HL-60 (cell line): ENCODE measurements around the gene TIFAB.

Source experiments
- DNase-seq, 2 experiments: peaks; one replicate each; pipeline ENCODE4 v3.0.0-alpha.2; 2010 to 2020; ENCODE audit warnings: low read depth in 1 of 2, low spot score in 1 of 2
- H3K27ac ChIP-seq: fragments of 250-450 bp; sonication (Bioruptor Pico); replicated peaks from 2 replicates; pipeline ENCODE4 v1.5.1; 2020; ENCODE audit warnings: mild to moderate bottlenecking, moderate library complexity
- H3K27me3 ChIP-seq: fragments of 250-450 bp; sonication (Bioruptor Pico); 2 replicates; pipeline ENCODE4 v1.5.1; 2021; ENCODE audit warnings: mild to moderate bottlenecking, moderate library complexity; ENCODE audit not compliant: insufficient read depth, poor library complexity, severe bottlenecking
- H3K4me3 ChIP-seq: replicated peaks from 2 replicates; pipeline ENCODE4 v1.5.1; 2011; ENCODE audit warnings: mild to moderate bottlenecking, control low read depth, low read length; ENCODE audit not compliant: insufficient read depth
- CTCF ChIP-seq: IDR thresholded peaks from one replicate; pipeline ENCODE4 v1.5.1; 2011; ENCODE audit warnings: low read length, control low read depth, inconsistent platforms; ENCODE audit not compliant: insufficient read depth
- GABPA ChIP-seq: IDR thresholded peaks from 2 replicates; pipeline ENCODE4 v1.6.1; 2012; ENCODE audit warnings: low read depth
- POLR2AphosphoS5 ChIP-seq: IDR thresholded peaks from 2 replicates; pipeline ENCODE4 v1.6.1; 2012; ENCODE audit warnings: low read depth
- REST ChIP-seq: IDR thresholded peaks from 2 replicates; pipeline ENCODE4 v1.6.1; 2012; ENCODE audit warnings: low read depth; ENCODE audit not compliant: insufficient replicate concordance
- SPI1 ChIP-seq: IDR thresholded peaks from 2 replicates; pipeline ENCODE4 v1.6.1; 2012; ENCODE audit warnings: low read depth, mild to moderate bottlenecking, borderline replicate concordance

TIFAB gene

GRCh38 chr5:135454946-135455345 lies 2.8 kb upstream of the TIFAB start:
- Histone ChIP-seq H3K27ac (no peak overlapping the region), H3K4me3 (no peak overlapping the region), H3K27me3 (no peaks in the 10 kb centered on the region)
- no peak for TF ChIP-seq REST
- no peak for TF ChIP-seq POLR2AphosphoS5
- no peak for TF ChIP-seq CTCF
- no peak for TF ChIP-seq SPI1
- no peak for TF ChIP-seq GABPA
- DNase-seq: no peak

- Histone ChIP-seq H3K27me3 (no peaks in the 10 kb centered on the region), H3K4me3 (no peak overlapping the region), H3K27ac (no peak overlapping the region)
- no peak for DNase-seq
- no peak for TF ChIP-seq GABPA
- TF ChIP-seq CTCF: no peak
- TF ChIP-seq REST: no peak
- TF ChIP-seq SPI1: no peak
- no peak for TF ChIP-seq POLR2AphosphoS5
Measured at GRCh38 chr5:135453613-135454012, 1.5 kb upstream of the TIFAB start.

GRCh38 chr5:135451581-135452320 lies 400 bp downstream of the TIFAB start:
- TF ChIP-seq POLR2AphosphoS5 (no peak), CTCF (no peak), GABPA (no peak), SPI1 (no peak), REST (no peak)
- Histone ChIP-seq H3K27me3 (no peaks in the 10 kb centered on the region), H3K4me3 (peak overlapping the region; percentile 42), H3K27ac (no peak overlapping the region)
- no peak for DNase-seq
